Suprapubic skin (tissue), 4 donors: ENCODE measurements around the gene DYRK2. TPM values are rescaled to one million over a fixed set of nuclear protein-coding genes. Genes with fewer than 3 reads are reported as not detected.

ENCODE experiments used
- DNase-seq, 2 donors: peaks; one replicate each; pipeline ENCODE4 v3.0.0-alpha.2; 2019; ENCODE audit warnings: low spot score in 2 of 2
- H3K27ac ChIP-seq: fragments of 200-600 bp; sonication (generic); one replicate; pipeline ENCODE4 v1.5.1; 2019
- H3K27me3 ChIP-seq: fragments of 200-600 bp; sonication (generic); one replicate; pipeline ENCODE4 v1.5.1; 2019
- H3K36me3 ChIP-seq: fragments of 200-600 bp; sonication (generic); one replicate; pipeline ENCODE4 v1.5.1; 2019
- H3K4me1 ChIP-seq: fragments of 200-600 bp; sonication (generic); one replicate; pipeline ENCODE4 v1.5.1; 2019
- H3K4me3 ChIP-seq: fragments of 200-600 bp; sonication (generic); one replicate; pipeline ENCODE4 v1.5.1; 2019; ENCODE audit warnings: mild to moderate bottlenecking
- H3K9me3 ChIP-seq: fragments of 200-600 bp; sonication (generic); one replicate; pipeline ENCODE4 v1.5.1; 2019
- EP300 ChIP-seq: sonication (generic); formaldehyde crosslinking; IDR thresholded peaks from one replicate; pipeline ENCODE4 v1.6.1; 2017; ENCODE audit warnings: antibody characterized with exemption
- POLR2A ChIP-seq, 2 donors: fragments of 450-650 bp; IDR thresholded peaks; one replicate each; pipeline ENCODE4 v1.6.1; 2017; ENCODE audit warnings: antibody characterized with exemption in 2 of 2, mild to moderate bottlenecking in 2 of 2, moderate library complexity in 2 of 2
- POLR2AphosphoS5 ChIP-seq, 3 donors: sonication (generic); formaldehyde crosslinking; IDR thresholded peaks; one replicate each; pipeline ENCODE4 v1.6.1; 2017; ENCODE audit warnings: antibody characterized with exemption in 3 of 3
- WGBS: methylation state at CpG from one replicate; pipeline ENCODE4 v1.1.5; 2018; 5-methylcytosine and 5-hydroxymethylcytosine counted together
- total RNA-seq, 4 donors: library from RNA; depleted of rRNA; stranded (reverse); fragments of >200 nt; gene quantifications; one replicate each; pipeline ENCODE4 v1.1.0, GENCODE V29; 2016
- TF ChIP-seq, protein P1 (sequence below), 2 donors: fragments of 200-600 bp in 1 of 2; fragments of 450-650 bp in 1 of 2; sonication (generic) in 1 of 2; IDR thresholded peaks; one replicate each; pipeline ENCODE4 v1.5.1; 2016 to 2019; ENCODE audit warnings: antibody characterized with exemption in 2 of 2, mild to moderate bottlenecking in 1 of 2, moderate library complexity in 1 of 2

DYRK2 gene
- total RNA-seq, 4 donors from 2014 or later, result 10.4 to 22.3 (median 18.7) TPM

- DNase-seq, result no peak
- H3K4me3 ChIP-seq, result no peak overlapping the region
- H3K27ac ChIP-seq, result no peak overlapping the region
- no peaks in the 10 kb centered on the region for H3K9me3 ChIP-seq
- TF ChIP-seq, protein P1, sequence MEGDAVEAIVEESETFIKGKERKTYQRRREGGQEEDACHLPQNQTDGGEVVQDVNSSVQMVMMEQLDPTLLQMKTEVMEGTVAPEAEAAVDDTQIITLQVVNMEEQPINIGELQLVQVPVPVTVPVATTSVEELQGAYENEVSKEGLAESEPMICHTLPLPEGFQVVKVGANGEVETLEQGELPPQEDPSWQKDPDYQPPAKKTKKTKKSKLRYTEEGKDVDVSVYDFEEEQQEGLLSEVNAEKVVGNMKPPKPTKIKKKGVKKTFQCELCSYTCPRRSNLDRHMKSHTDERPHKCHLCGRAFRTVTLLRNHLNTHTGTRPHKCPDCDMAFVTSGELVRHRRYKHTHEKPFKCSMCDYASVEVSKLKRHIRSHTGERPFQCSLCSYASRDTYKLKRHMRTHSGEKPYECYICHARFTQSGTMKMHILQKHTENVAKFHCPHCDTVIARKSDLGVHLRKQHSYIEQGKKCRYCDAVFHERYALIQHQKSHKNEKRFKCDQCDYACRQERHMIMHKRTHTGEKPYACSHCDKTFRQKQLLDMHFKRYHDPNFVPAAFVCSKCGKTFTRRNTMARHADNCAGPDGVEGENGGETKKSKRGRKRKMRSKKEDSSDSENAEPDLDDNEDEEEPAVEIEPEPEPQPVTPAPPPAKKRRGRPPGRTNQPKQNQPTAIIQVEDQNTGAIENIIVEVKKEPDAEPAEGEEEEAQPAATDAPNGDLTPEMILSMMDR (IDR thresholded peaks at IDR 0.05), result no peak
- TF ChIP-seq POLR2A (IDR thresholded peaks at IDR 0.05) (no peak), POLR2AphosphoS5 (IDR thresholded peaks at IDR 0.05) (no peak), EP300 (no peak)
- no peaks in the 10 kb centered on the region for H3K27me3 ChIP-seq
- 95% methylated on average over 3 of the region's 3 CpGs for WGBS
- H3K36me3 ChIP-seq, result no peaks in the 10 kb centered on the region
- no peaks in the 10 kb centered on the region for H3K4me1 ChIP-seq
Observed at GRCh38 chr12:67617629-67618028, 30.9 kb upstream of the DYRK2 start.

- no peaks in the 10 kb centered on the region for H3K4me1 ChIP-seq
- H3K36me3 ChIP-seq, result no peaks in the 10 kb centered on the region
- no peaks in the 10 kb centered on the region for H3K9me3 ChIP-seq
- no peak for DNase-seq
- no peak for TF ChIP-seq POLR2A (IDR thresholded peaks at IDR 0.05)
- no peak for TF ChIP-seq EP300
- TF ChIP-seq, protein P1 (IDR thresholded peaks at IDR 0.05), result no peak
- no peaks in the 10 kb centered on the region for H3K27me3 ChIP-seq
- 94% methylated on average over 3 of the region's 3 CpGs for WGBS
- H3K4me3 ChIP-seq, result no peak overlapping the region
- no peak overlapping the region for H3K27ac ChIP-seq
Observed at GRCh38 chr12:67618303-67618702, 30.2 kb upstream of the DYRK2 start.

- no peak overlapping the region for H3K4me3 ChIP-seq
- no peaks in the 10 kb centered on the region for H3K36me3 ChIP-seq
- TF ChIP-seq, protein P1 (IDR thresholded peaks at IDR 0.05), result no peak
- TF ChIP-seq POLR2A (IDR thresholded peaks at IDR 0.05), result no peak
- no peak for TF ChIP-seq EP300
- no peak for TF ChIP-seq POLR2AphosphoS5 (IDR thresholded peaks at IDR 0.05)
- no peak overlapping the region for H3K27ac ChIP-seq
- H3K27me3 ChIP-seq, result no peaks in the 10 kb centered on the region
- WGBS, result 100% methylated on average over 1 of the region's 1 CpG
- H3K9me3 ChIP-seq, result no peaks in the 10 kb centered on the region
- no peaks in the 10 kb centered on the region for H3K4me1 ChIP-seq
- no peak for DNase-seq
Observed at GRCh38 chr12:67621112-67621511, 27.4 kb upstream of the DYRK2 start.

- Histone ChIP-seq H3K36me3 (no peaks in the 10 kb centered on the region), H3K27ac (no peak overlapping the region), H3K9me3 (no peaks in the 10 kb centered on the region), H3K4me3 (no peak overlapping the region), H3K4me1 (no peaks in the 10 kb centered on the region), H3K27me3 (no peaks in the 10 kb centered on the region)
- DNase-seq, result no peak
- TF ChIP-seq, protein P1 (IDR thresholded peaks at IDR 0.05), result no peak
- TF ChIP-seq EP300 (no peak), POLR2AphosphoS5 (IDR thresholded peaks at IDR 0.05) (no peak), POLR2A (IDR thresholded peaks at IDR 0.05) (no peak)
- WGBS, result 95% methylated on average over 4 of the region's 4 CpGs
Observed at GRCh38 chr12:67621926-67622325, 26.6 kb upstream of the DYRK2 start.

DNA sequence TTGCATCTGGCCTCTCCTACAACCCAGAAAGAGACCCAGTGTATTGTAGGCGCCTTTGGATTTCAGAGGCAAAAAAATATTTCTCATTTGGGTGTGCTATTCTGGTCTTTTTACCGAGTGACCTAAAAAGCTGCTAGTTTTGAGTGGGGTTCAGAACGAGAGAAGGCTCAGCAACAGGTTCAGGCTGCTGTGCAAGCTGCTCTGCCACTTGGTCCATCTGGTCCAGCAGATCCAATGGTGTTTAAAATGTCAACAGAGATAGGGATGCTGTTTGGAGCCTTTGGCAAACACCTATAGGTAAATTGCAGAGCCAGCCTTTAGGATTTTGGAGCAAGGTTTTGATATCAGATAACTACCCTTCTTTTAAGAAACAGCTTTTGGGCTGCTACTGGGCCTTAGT is 25.3 kb upstream of the DYRK2 start:
- Histone ChIP-seq H3K36me3 (no peaks in the 10 kb centered on the region), H3K4me3 (no peak overlapping the region), H3K27ac (no peak overlapping the region), H3K4me1 (no peaks in the 10 kb centered on the region), H3K27me3 (no peaks in the 10 kb centered on the region), H3K9me3 (no peaks in the 10 kb centered on the region)
- TF ChIP-seq POLR2A (IDR thresholded peaks at IDR 0.05) (no peak), POLR2AphosphoS5 (IDR thresholded peaks at IDR 0.05) (no peak), EP300 (no peak)
- TF ChIP-seq, protein P1 (IDR thresholded peaks at IDR 0.05), result no peak
- WGBS, result 94% methylated on average over 3 of the region's 3 CpGs
- DNase-seq, result no peak
